ENCODE measurements around the gene MAMLD1. TPM values are rescaled to one million over a fixed set of nuclear protein-coding genes. Genes with fewer than 3 reads are reported as not detected.

The MAMLD1 gene
- total RNA-seq, 4 donors from 2014 or later, result 0.38 to 2.5 (median 0.75) TPM

- Histone ChIP-seq H3K4me1 (no peaks in the 10 kb centered on the region), H3K27ac (no peak overlapping the region), H3K27me3 (no peaks in the 10 kb centered on the region), H3K4me3 (no peak overlapping the region), H3K9me3 (peaks cover 0 to 3% (median 0%) of the 10 kb centered on the region in 4 donors), H3K36me3 (no peaks in the 10 kb centered on the region)
- no peak for DNase-seq
- TF ChIP-seq CTCF (IDR thresholded peaks at IDR 0.05) (no peak), POLR2A (IDR thresholded peaks at IDR 0.05) (no peak)
Measured at GRCh38 chrX:150537851-150538250, 174.7 kb downstream of the MAMLD1 start.

GRCh38 chrX:150540965-150541364 lies 177.8 kb downstream of the MAMLD1 start:
- no peak for DNase-seq
- H3K4me1 ChIP-seq, result no peaks in the 10 kb centered on the region
- H3K27ac ChIP-seq, result no peak overlapping the region
- H3K9me3 ChIP-seq, result peaks cover 0 to 3% (median 0%) of the 10 kb centered on the region in 4 donors
- no peak overlapping the region for H3K4me3 ChIP-seq
- H3K36me3 ChIP-seq, result no peaks in the 10 kb centered on the region
- H3K27me3 ChIP-seq, result no peaks in the 10 kb centered on the region
- TF ChIP-seq CTCF (IDR thresholded peaks at IDR 0.05), result no peak
- TF ChIP-seq POLR2A (IDR thresholded peaks at IDR 0.05), result no peak

GRCh38 chrX:150542846-150543229 lies 179.7 kb downstream of the MAMLD1 start:
- Histone ChIP-seq H3K4me3 (no peak overlapping the region), H3K27ac (no peak overlapping the region), H3K27me3 (no peaks in the 10 kb centered on the region), H3K4me1 (peaks cover 0 to 8% (median 0%) of the 10 kb centered on the region in 4 donors), H3K9me3 (no peaks in the 10 kb centered on the region), H3K36me3 (no peaks in the 10 kb centered on the region)
- no peak for TF ChIP-seq POLR2A (IDR thresholded peaks at IDR 0.05)
- TF ChIP-seq CTCF (IDR thresholded peaks at IDR 0.05), result no peak
- DNase-seq, result no peak

- Histone ChIP-seq H3K36me3 (no peaks in the 10 kb centered on the region), H3K9me3 (no peaks in the 10 kb centered on the region), H3K4me3 (no peak overlapping the region), H3K27ac (no peak overlapping the region), H3K4me1 (peaks cover 0 to 8% (median 0%) of the 10 kb centered on the region in 4 donors), H3K27me3 (no peaks in the 10 kb centered on the region)
- TF ChIP-seq POLR2A (IDR thresholded peaks at IDR 0.05) (no peak), CTCF (IDR thresholded peaks at IDR 0.05) (no peak)
- DNase-seq, result no peak
Measured at GRCh38 chrX:150543230-150544155, 180.4 kb downstream of the MAMLD1 start.

- Histone ChIP-seq H3K27me3 (no peaks in the 10 kb centered on the region), H3K4me3 (no peak overlapping the region), H3K4me1 (peaks cover 0 to 8% (median 0%) of the 10 kb centered on the region in 4 donors), H3K36me3 (no peaks in the 10 kb centered on the region), H3K9me3 (no peaks in the 10 kb centered on the region), H3K27ac (no peak overlapping the region)
- TF ChIP-seq CTCF (IDR thresholded peaks at IDR 0.05) (no peak), POLR2A (IDR thresholded peaks at IDR 0.05) (no peak)
- peak in 1 of 3 donors; percentile 48 for DNase-seq
Measured at GRCh38 chrX:150544222-150544787, 181.2 kb downstream of the MAMLD1 start.

All from Peyer's patch (tissue), 4 donors.